Left hindlimb (tissue), 1 donor: ENCODE results near the gene PRKAA2.
"Not testable (repeated sequence)": the region's sequence is repeated elsewhere in the genome, so short reads cannot be mapped to it uniquely, and the experiment has no call there.

Experiments
- DNase-seq: peaks from one replicate; pipeline ENCODE4 v3.0.0-alpha.2; 2018

The PRKAA2 gene

GRCh38 chr1:56644919-56645676 is at the start of gene PRKAA2:
TSS of gene PRKAA2 (plus strand) at chr1:56645314. CDS start at chr1:56645388, 74 bp downstream.
- peak; percentile 67 for DNase-seq

- DNase-seq: not testable (repeated sequence)
Observed at GRCh38 chr1:56595397-56596191, 49.5 kb upstream of the PRKAA2 start.

GRCh38 chr1:56610097-56610496 is 35.0 kb upstream of the PRKAA2 start:
- not testable (repeated sequence) for DNase-seq

- not testable (repeated sequence) for DNase-seq
Observed at GRCh38 chr1:56610770-56611169, 34.3 kb upstream of the PRKAA2 start.

GRCh38 chr1:56617141-56617540 is 28.0 kb upstream of the PRKAA2 start:
- no peak for DNase-seq

- no peak for DNase-seq
Observed at GRCh38 chr1:56625819-56626440, 19.2 kb upstream of the PRKAA2 start.

- DNase-seq: no peak
Observed at GRCh38 chr1:56626546-56626945, 18.6 kb upstream of the PRKAA2 start.

GRCh38 chr1:56627019-56627635 is 18.0 kb upstream of the PRKAA2 start:
- no peak for DNase-seq

GRCh38 chr1:56627636-56628039 is 17.5 kb upstream of the PRKAA2 start:
- DNase-seq: no peak

GRCh38 chr1:56630786-56631185 is 14.3 kb upstream of the PRKAA2 start:
- DNase-seq: no peak

- no peak for DNase-seq
Observed at GRCh38 chr1:56631901-56632300, 13.2 kb upstream of the PRKAA2 start.

GRCh38 chr1:56634981-56635380 is 10.1 kb upstream of the PRKAA2 start:
- no peak for DNase-seq

- DNase-seq: no peak
Observed at GRCh38 chr1:56638248-56638647, 6.9 kb upstream of the PRKAA2 start.

GRCh38 chr1:56639211-56639610 is 5.9 kb upstream of the PRKAA2 start:
- no peak for DNase-seq

GRCh38 chr1:56643661-56644060 is 1.5 kb upstream of the PRKAA2 start:
- no peak for DNase-seq

GRCh38 chr1:56644064-56644918 is 823 bp upstream of the PRKAA2 start:
- DNase-seq: no peak

- DNase-seq: peak; percentile 36
Observed at GRCh38 chr1:56645677-56646305, 677 bp downstream of the PRKAA2 start.

GRCh38 chr1:56646611-56647010 is 1.5 kb downstream of the PRKAA2 start:
- DNase-seq: no peak

- DNase-seq: no peak
Observed at GRCh38 chr1:56647106-56647505, 2.0 kb downstream of the PRKAA2 start.

- DNase-seq: no peak
Observed at GRCh38 chr1:56648546-56648945, 3.4 kb downstream of the PRKAA2 start.

- no peak for DNase-seq
Observed at GRCh38 chr1:56654126-56654923, 9.2 kb downstream of the PRKAA2 start.
